T-helper 1 cell (primary cell): ENCODE measurements around the gene PRRG2.
A peak's percentile ranks its signal among the peaks of the same experiment; 100 is the strongest.

Experiments used
- DNase-seq, 5 donors: peaks; one replicate each; pipeline ENCODE4 v3.0.0-alpha.2; 2012 to 2020

Gene PRRG2

DNA sequence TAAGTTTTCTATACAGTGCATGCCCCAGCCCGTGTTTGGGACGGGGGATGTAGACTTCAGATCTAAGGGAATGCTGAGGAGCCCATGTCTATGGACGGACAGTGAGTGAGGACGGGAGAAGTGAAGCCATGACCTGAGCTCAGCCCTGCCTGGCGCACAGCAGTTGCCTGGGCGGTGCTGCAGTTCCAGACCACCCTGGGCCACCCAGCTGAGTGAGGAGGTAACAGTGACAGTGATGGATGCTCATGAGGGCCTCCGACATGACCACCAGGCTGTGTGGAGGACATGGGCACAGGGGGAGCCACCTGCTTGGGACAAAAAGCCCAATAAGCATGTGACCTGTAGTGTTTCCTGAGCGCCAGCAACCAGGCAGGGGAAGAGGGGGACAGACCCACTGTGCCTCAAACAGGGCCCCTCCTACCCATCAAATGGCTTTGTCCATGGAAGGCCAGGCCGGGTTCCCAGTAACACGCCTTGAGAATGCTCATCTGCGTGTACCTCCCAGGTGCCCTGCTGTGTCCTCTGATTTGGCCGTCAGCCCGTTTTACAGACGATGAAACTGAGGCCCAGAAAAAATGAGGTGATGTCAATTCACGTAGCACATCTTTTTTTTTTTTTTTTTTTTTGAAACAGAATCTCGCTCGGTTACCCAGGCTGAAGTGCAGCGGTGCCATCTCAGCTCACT lies 23.3 kb upstream of the PRRG2 start:
- DNase-seq, result no peak

- DNase-seq, result peak in 1 of 5 donors; percentile 50
Observed at GRCh38 chr19:49558591-49558990, 22.5 kb upstream of the PRRG2 start.

GRCh38 chr19:49559443-49559842 lies 21.7 kb upstream of the PRRG2 start:
- no peak for DNase-seq

GRCh38 chr19:49559928-49560327 lies 21.2 kb upstream of the PRRG2 start:
- peak in 1 of 5 donors; percentile 40 for DNase-seq

GRCh38 chr19:49560358-49560900 lies 20.7 kb upstream of the PRRG2 start:
- DNase-seq, result peak in 1 of 5 donors; percentile 39

DNA sequence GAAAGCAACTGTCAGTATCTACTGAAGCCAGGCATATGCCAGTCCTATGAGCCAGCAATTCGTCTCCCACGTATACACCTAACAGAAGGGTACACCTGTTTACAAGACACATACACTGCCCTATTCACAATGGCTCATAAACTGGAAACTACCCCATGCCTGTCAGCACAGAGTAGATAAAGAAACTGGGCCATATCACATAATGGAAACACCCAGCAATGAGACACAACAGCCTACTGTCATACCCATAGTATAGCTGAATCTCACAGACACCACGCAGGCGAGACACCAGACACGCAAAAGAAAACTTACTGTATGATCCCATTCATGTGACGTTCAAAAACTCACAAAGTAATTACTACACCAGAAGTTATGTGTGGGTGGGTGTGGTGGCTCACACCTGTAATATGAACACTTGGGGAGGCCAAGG lies 16.5 kb upstream of the PRRG2 start:
- peak in 1 of 5 donors; percentile 47 for DNase-seq

DNA sequence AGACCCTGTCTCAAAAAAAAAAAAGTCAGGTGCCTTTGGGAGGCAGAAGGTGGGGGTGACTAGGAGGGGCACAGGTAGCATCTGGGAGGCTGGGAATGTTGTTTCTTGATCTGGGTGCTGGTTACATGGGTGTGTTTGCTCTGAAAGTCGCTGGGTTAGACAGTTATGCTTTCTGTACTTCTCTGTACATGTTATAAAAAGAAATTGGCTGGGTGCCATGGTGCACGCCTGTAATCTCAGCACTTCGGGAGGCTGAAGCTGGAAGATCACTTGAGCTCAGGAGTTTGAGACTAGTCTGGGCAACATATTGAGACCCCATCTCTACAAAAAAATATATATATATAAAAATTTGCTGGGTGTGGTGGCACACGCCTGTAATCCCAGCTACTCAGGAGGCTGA lies 15.9 kb upstream of the PRRG2 start:
- DNase-seq, result no peak

DNA sequence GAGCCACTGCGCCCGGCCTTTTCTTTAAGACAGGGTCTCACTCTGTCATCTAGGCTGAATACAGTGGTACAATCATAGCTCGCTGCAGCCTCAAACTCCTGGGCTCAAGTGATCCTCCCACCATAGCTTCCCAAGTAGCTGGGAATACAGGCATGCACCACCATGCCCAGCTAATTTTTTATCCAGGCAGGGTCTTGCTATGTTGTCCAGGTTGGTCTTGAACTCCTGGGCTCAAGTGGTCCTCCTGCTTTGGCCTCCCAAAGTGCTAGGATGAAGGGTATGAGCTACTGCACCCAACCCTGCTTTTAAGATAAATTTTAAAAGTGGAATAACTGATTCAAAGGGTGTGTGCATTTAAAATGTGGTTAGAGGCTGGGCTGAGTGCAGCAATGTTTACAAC lies 14.8 kb upstream of the PRRG2 start:
- no peak for DNase-seq

DNA sequence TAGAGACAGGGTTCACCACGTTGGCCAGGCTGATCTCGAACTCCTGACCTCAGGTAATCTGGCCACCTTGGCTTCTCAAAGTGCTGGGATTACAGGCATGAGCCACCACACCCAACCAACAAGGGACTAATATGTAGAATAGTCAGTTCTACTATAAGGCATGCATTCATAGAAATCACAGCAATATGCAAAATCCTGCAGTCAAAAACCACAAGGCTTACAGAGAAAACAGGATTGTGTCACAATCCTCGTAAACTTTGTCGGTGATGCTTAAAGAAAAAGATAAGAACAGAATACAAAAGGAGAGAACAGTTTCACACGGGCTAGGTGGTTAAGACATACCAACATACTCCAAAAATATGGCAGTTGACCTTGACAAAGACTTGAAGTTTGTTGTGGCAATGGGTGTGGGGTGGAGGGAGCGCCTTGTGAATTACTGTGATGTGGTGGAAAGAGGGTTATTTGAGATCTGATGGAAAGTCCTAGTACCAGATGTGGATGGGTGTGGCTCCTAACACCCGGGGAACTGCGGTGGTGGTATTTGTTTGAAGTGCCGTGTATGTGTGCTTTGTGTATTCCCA lies 13.2 kb upstream of the PRRG2 start:
- DNase-seq, result peak; percentile 54 to 93 (median 68)

GRCh38 chr19:49570138-49570856 lies 10.8 kb upstream of the PRRG2 start:
- DNase-seq, result peak in 4 of 5 donors; percentile 57 to 85 (median 68)

DNA sequence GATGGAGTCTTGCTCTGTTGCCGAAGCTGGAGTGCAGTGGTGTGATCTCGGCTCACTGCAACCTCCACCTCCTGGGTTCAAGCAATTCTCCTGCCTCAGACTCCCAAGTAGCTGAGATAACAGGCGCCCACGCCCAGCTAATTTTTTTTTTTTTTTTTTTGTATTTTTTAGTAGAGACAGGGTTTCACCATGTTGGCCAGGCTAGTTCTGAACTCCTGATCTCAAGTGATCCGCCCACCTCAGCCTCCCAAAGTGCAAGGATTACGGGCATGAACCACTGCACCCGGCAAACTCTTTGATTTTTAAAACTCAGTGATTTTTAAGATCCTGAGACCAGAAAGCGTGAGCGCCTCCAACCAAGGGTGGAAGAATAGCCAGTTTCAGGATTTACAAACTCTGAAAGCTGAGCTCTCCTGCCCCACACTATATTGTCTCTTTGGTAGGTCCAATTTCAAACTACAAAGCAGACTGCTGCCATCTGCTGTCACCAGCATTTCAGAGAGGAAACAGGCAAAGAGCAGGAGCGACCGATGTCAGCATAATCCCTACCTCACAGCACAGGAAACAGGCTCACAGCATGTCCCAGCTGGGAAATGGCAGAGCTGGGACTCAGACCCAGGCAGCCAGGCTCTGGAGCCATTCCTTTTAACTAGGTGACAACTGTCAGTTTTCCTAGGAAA lies 10.0 kb upstream of the PRRG2 start:
- DNase-seq, result peak in 1 of 5 donors; percentile 61

DNA sequence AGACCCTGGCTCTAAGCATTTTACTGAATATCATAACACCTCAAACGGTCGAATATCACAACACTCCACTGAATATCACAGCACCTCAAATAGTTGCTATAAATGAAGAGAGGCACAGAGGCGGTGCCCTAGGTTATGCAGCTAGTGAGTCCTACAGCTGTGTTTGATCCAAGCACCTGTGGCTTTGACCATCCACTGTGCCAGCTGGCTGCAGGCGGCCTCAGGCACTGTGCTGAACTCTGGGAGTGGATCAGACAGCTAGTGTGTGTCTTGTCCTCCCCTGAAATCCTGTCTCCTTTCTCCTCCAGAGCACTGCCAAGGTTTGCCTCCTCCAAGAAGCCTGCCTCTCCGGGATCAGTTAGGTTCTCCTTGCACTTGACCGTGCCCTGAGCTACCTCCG lies 8.1 kb upstream of the PRRG2 start:
- DNase-seq, result no peak

- no peak for DNase-seq
Observed at GRCh38 chr19:49573425-49573824, 7.7 kb upstream of the PRRG2 start.

DNA sequence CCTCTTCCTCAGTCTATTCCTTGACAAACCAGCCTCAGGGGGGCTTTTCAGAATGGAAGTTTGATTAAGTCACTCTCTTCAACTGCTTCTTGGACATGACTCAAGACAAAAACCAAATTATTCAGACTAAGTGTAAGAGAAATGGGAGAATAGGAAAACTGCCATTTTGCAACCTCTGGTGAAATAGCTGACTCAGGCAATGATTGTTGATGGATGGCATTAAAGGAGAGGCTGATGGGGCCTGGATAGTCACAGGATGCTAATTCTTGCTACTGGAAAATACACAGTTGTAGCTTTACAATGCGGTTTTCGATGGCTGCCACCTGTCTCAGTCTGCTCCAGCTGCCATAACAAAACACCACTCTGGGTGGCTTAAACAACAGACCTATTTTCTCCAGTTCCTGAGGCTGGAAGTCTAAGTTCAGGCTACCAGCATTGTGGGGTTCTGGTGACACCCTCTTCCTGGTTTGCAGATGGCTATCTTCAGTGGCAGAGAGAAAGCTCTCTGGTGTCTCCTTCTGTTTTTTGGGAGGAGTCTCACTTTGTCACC lies 6.8 kb upstream of the PRRG2 start:
- no peak for DNase-seq

DNA sequence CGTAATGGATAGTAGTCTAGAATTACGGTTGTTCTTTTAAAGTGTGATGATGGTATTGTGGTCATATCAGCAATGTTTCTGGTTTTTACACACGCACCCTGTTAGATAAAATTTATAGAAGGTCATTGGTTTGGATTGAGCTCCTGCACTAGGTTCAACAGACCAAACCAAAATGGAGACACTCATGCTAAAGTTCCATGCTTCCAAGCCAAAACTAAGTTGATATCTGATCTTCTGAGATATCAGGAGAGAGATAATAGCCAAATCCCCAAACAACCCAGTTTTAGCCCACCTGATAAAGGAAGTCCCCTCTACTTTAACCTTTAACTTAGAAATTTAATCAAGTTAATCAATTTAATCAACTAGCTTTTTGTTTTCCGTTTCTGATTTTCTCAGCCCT lies 1.9 kb upstream of the PRRG2 start:
- DNase-seq, result no peak

DNA sequence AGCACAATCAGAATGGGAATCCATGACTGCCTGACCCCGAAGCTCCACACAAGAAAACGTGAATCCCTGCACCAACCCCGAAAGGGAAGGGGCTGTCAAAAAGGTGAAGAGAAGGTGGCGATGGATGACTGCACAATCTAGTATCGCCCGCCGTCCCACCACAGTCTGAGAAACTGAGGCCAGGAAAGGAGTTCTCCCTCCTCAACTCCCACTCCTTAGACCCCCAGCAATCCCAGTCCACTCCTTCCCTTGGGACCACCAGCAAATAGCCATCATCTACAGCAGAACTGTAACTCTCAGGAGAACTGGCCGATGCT lies 1.2 kb upstream of the PRRG2 start:
- no peak for DNase-seq

- peak; percentile 89 to 97 (median 92) for DNase-seq
Observed at GRCh38 chr19:49580264-49581006, 681 bp upstream of the PRRG2 start, which contains the start of gene NOSIP. Gene NOSIP, minus strand, starts transcription at chr19:49580556. Its CDS starts 19,865 bp downstream, at chr19:49560691.

GRCh38 chr19:49583239-49583638 lies 2.1 kb downstream of the PRRG2 start:
- DNase-seq, result no peak

- no peak for DNase-seq
Observed at GRCh38 chr19:49585023-49585422, 3.9 kb downstream of the PRRG2 start.

DNA sequence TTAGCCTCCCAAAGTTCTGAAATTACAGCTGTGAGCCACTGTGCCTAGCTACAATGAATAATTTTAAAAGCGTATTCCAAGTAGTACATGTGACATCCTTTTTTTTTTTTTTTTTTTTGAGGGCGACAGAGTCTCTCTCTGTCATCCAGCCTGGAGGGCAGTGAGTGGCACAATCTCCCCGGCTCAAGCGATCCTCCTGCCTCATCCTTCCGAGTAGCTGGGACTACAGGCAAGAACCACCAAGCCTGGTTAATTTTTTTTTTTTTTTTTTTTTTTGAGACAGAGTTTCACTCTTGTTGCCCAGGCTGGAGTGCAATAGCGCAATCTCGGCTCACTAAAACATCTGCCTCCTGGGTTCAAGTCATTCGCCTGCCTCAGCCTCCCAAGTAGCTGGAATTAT lies 6.1 kb downstream of the PRRG2 start:
- no peak for DNase-seq

- peak in 3 of 5 donors; percentile 20 to 51 (median 33) for DNase-seq
Observed at GRCh38 chr19:49588365-49589122, 7.4 kb downstream of the PRRG2 start.
